Liver (tissue), 9 donors: ENCODE measurements around the gene NDUFA8. TPM values are rescaled to one million over a fixed set of nuclear protein-coding genes. Genes with fewer than 3 reads are reported as not detected.

Experiments used
- DNase-seq: peaks from one replicate; pipeline ENCODE4 v3.0.0-alpha.2; 2017; ENCODE audit warnings: low spot score
- H3K27ac ChIP-seq, 2 donors: one replicate each; pipeline ENCODE4 v1.7.0; 2013; ENCODE audit warnings: inconsistent platforms in 2 of 2, low read length in 2 of 2, control low read depth in 1 of 2, low read depth in 1 of 2, mild to moderate bottlenecking in 1 of 2
- H3K27me3 ChIP-seq, 4 donors: one replicate each; pipeline versions ENCODE4 v1.6.1 to v1.7.0; 2013; ENCODE audit warnings: low read length in 3 of 4, inconsistent platforms in 1 of 4, mild to moderate bottlenecking in 1 of 4, moderate library complexity in 1 of 4; ENCODE audit not compliant: control insufficient read depth in 4 of 4, insufficient read depth in 4 of 4
- H3K36me3 ChIP-seq, 4 donors: one replicate each; pipeline versions ENCODE4 v1.6.1 to v1.7.0; 2013; ENCODE audit warnings: low read length in 3 of 4, mild to moderate bottlenecking in 3 of 4, low read depth in 1 of 4, moderate library complexity in 1 of 4; ENCODE audit not compliant: control insufficient read depth in 4 of 4, insufficient read depth in 3 of 4
- H3K4me1 ChIP-seq, 4 donors: one replicate each; pipeline versions ENCODE4 v1.6.1 to v1.7.0; 2013; ENCODE audit warnings: low read length in 3 of 4, mild to moderate bottlenecking in 3 of 4, moderate library complexity in 1 of 4; ENCODE audit not compliant: control insufficient read depth in 4 of 4, insufficient read depth in 4 of 4
- H3K4me3 ChIP-seq, 3 donors: one replicate each; pipeline versions ENCODE4 v1.6.1 to v1.7.0; 2013; ENCODE audit warnings: low read length in 3 of 3, control low read depth in 1 of 3, low read depth in 1 of 3, mild to moderate bottlenecking in 1 of 3
- H3K9ac ChIP-seq, 2 donors: one replicate each; pipeline ENCODE4 v1.7.0; 2013; ENCODE audit warnings: low read length in 2 of 2, mild to moderate bottlenecking in 2 of 2, moderate library complexity in 2 of 2, control low read depth in 1 of 2, low read depth in 1 of 2
- H3K9me3 ChIP-seq, 4 donors: one replicate each; pipeline versions ENCODE4 v1.6.1 to v1.7.0; 2013; ENCODE audit warnings: low read length in 3 of 4; ENCODE audit not compliant: control insufficient read depth in 4 of 4
- FOXA1 ChIP-seq: IDR thresholded peaks from 2 replicates; pipeline ENCODE4 v1.6.1; 2016; ENCODE audit warnings: antibody characterized with exemption
- GABPA ChIP-seq, 2 donors: IDR thresholded peaks in 1 of 2; conservative IDR thresholded peaks in 1 of 2; 2 replicates each; pipeline ENCODE4 v1.6.1; 2016; ENCODE audit warnings: antibody characterized with exemption in 2 of 2, mild to moderate bottlenecking in 1 of 2, moderate library complexity in 1 of 2
- HNF4A ChIP-seq, 2 donors: conservative IDR thresholded peaks; 2 replicates each; pipeline ENCODE4 v1.6.1; 2016; ENCODE audit warnings: antibody characterized with exemption in 2 of 2, mild to moderate bottlenecking in 2 of 2
- HNF4G ChIP-seq: IDR thresholded peaks from 2 replicates; pipeline ENCODE4 v1.6.1; 2016; ENCODE audit warnings: antibody characterized with exemption
- JUND ChIP-seq, 2 donors: IDR thresholded peaks; 2 replicates each; pipeline ENCODE4 v1.6.1; 2016; ENCODE audit warnings: antibody characterized with exemption in 2 of 2
- NR2F2 ChIP-seq: IDR thresholded peaks from 2 replicates; pipeline ENCODE4 v1.6.1; 2016; ENCODE audit warnings: antibody characterized with exemption
- RAD21 ChIP-seq, 2 donors: IDR thresholded peaks; 2 replicates each; pipeline ENCODE4 v1.6.1; 2016; ENCODE audit warnings: antibody characterized with exemption in 2 of 2, mild to moderate bottlenecking in 2 of 2
- REST ChIP-seq: IDR thresholded peaks from 2 replicates; pipeline ENCODE4 v1.6.1; 2016; ENCODE audit warnings: antibody characterized with exemption, mild to moderate bottlenecking
- RXRA ChIP-seq, 2 donors: IDR thresholded peaks; 2 replicates each; pipeline ENCODE4 v1.6.1; 2017 to 2018; ENCODE audit warnings: antibody characterized with exemption in 2 of 2, mild to moderate bottlenecking in 1 of 2
- SP1 ChIP-seq: IDR thresholded peaks from 2 replicates; pipeline ENCODE4 v1.6.1; 2018; ENCODE audit warnings: antibody characterized with exemption, mild to moderate bottlenecking
- TAF1 ChIP-seq: conservative IDR thresholded peaks from 2 replicates; pipeline ENCODE4 v1.6.1; 2016; ENCODE audit warnings: antibody characterized with exemption, mild to moderate bottlenecking
- YY1 ChIP-seq: IDR thresholded peaks from 2 replicates; pipeline ENCODE4 v1.6.1; 2016; ENCODE audit warnings: antibody characterized with exemption, mild to moderate bottlenecking
- WGBS: extraction: QIAGEN DNeasy Blood & Tissue Kit; methylation state at CpG from one replicate; pipeline ENCODE4 v1.1.7; 2013; 5-methylcytosine and 5-hydroxymethylcytosine counted together
- polyA plus RNA-seq, 2 donors: library from polyadenylated mRNA; stranded (reverse) in 1 of 2; unstranded in 1 of 2; fragments of 200-250 nt in 1 of 2; fragments of >200 nt in 1 of 2; fragmentation: Nextera tagmentation in 1 of 2; extraction: Ambion mirVana in 1 of 2; gene quantifications; one replicate each; pipeline versions ENCODE4 v1.2.1 to v1.2.3, GENCODE V29; 2013 to 2015
- total RNA-seq, 2 donors: library from RNA; depleted of rRNA; stranded (reverse); fragments of >200 nt; gene quantifications; one replicate each; pipeline ENCODE4 v1.2.3, GENCODE V29; 2014
- TF ChIP-seq, protein P1 (sequence below): IDR thresholded peaks from 2 replicates; pipeline ENCODE4 v1.6.1; 2016; ENCODE audit warnings: antibody characterized with exemption
- TF ChIP-seq, protein P2 (sequence below): IDR thresholded peaks from 2 replicates; pipeline ENCODE4 v1.6.1; 2016; ENCODE audit warnings: antibody characterized with exemption
- donor health status: healthy.
- donor health status: healthy.
- donor health status: healthy.
- donor health status: healthy.
- donor health status: healthy.

The NDUFA8 gene
- total and polyA plus RNA-seq, 4 donors, result 24.9 to 51.9 (median 38.8) TPM

- Histone ChIP-seq H3K9me3 (no peaks in the 10 kb centered on the region), H3K27ac (no peak overlapping the region), H3K36me3 (no peaks in the 10 kb centered on the region), H3K4me3 (no peak overlapping the region), H3K4me1 (no peaks in the 10 kb centered on the region), H3K9ac (no peak overlapping the region), H3K27me3 (no peaks in the 10 kb centered on the region)
- TF ChIP-seq YY1 (no peak), RXRA (IDR thresholded peaks at IDR 0.05) (no peak), JUND (IDR thresholded peaks at IDR 0.05) (no peak), SP1 (no peak), GABPA (IDR thresholded peaks at IDR 0.05 in 1 of 2, conservative IDR thresholded peaks at IDR 0.05 in 1 of 2) (no peak)
- WGBS, result 70% methylated on average over 4 of the region's 4 CpGs
- DNase-seq, result no peak
Observed at GRCh38 chr9:122116040-122116439, 43.5 kb downstream of the NDUFA8 start.

DNA sequence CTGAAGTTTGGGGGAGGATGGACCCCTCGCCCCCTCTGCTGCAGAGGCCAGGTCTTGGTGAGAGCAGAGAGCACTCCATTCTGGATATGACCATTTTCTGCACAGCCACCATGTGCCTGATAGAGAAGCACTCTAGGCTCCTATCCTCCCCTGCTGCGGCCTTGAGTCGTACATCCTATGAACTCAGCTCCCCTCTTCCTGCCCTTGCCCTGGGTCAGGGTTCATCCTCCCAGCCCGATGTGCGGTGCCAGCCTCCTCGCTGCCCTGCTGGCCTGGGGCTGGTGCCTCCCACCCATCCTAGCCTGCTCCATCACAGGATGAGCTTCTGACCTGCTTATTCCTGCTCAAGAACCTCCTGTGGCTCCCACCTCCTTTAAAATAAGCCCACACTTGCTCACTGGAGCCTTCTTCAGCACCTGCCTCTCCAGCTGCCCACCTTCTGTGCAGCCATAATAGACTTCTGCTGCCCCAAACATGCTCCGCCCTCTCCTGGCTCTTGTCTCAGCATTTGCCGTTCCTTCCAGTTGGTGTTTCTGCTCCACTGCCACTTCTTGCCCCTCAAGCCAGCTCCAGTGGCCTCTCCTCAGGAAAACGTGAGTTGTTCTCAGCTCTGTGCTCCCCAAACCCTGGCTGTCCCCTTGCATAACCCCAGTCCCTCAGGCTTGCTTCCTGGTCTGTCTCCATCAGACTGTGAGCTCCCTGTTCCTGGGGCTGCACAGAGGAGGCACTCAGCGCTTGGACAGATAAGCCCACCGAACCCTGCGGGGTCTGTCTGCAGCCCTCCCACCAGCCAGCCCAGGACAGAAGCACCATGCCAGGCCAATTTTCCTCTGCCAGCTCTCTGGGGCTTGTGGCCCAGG lies 44.2 kb downstream of the NDUFA8 start:
- TF ChIP-seq HNF4A (conservative IDR thresholded peaks at IDR 0.05), result no peak
- TF ChIP-seq NR2F2, result no peak
- TF ChIP-seq TAF1, result no peak
- TF ChIP-seq, protein P1, sequence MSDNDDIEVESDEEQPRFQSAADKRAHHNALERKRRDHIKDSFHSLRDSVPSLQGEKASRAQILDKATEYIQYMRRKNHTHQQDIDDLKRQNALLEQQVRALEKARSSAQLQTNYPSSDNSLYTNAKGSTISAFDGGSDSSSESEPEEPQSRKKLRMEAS, result no peak
- TF ChIP-seq SP1, result no peak
- no peak for TF ChIP-seq YY1
- no peak for TF ChIP-seq RAD21 (IDR thresholded peaks at IDR 0.05)
- TF ChIP-seq, protein P2, sequence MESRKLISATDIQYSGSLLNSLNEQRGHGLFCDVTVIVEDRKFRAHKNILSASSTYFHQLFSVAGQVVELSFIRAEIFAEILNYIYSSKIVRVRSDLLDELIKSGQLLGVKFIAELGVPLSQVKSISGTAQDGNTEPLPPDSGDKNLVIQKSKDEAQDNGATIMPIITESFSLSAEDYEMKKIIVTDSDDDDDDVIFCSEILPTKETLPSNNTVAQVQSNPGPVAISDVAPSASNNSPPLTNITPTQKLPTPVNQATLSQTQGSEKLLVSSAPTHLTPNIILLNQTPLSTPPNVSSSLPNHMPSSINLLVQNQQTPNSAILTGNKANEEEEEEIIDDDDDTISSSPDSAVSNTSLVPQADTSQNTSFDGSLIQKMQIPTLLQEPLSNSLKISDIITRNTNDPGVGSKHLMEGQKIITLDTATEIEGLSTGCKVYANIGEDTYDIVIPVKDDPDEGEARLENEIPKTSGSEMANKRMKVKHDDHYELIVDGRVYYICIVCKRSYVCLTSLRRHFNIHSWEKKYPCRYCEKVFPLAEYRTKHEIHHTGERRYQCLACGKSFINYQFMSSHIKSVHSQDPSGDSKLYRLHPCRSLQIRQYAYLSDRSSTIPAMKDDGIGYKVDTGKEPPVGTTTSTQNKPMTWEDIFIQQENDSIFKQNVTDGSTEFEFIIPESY, result no peak
- TF ChIP-seq REST, result no peak
- TF ChIP-seq FOXA1, result no peak
- TF ChIP-seq HNF4G, result no peak
- no peak overlapping the region for H3K9ac ChIP-seq
- no peak overlapping the region for H3K27ac ChIP-seq
- no peaks in the 10 kb centered on the region for H3K9me3 ChIP-seq
- H3K4me1 ChIP-seq, result no peaks in the 10 kb centered on the region
- no peaks in the 10 kb centered on the region for H3K36me3 ChIP-seq
- H3K27me3 ChIP-seq, result no peaks in the 10 kb centered on the region
- H3K4me3 ChIP-seq, result no peak overlapping the region
- 65% methylated on average over 12 of the region's 12 CpGs for WGBS
- no peak for DNase-seq
